GM19035 (cell line): Measurements from ENCODE around the gene DAP.
"Not testable (repeated sequence)": the region's sequence is repeated elsewhere in the genome, so short reads cannot be mapped to it uniquely, and the experiment has no call there.

ENCODE experiments used
- ATAC-seq: cut with Tn5 transposase; IDR thresholded peaks from one replicate; pipeline ENCODE4 v1.9.1; 2021; ENCODE audit not compliant: unreplicated experiment

The DAP gene

DNA sequence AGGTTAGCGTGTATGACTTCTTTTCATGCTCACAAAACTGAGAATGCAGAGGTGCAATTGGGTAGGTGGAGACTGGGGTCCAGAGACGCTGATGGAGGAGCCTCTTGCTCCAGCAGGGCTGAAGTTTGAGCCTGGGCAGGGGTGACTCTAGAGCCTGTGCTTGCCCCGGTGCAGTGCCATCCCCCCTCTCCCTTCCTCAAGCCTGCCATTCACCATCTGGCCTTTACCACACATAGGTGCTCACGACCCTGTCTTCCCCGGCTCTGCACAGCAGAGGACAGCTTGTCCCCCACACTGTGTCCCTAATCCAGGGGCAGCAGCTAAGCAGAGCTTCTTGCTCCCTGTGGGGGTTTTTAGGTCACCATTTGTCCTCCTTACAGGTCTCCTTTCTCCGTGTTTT lies 86.5 kb downstream of the DAP start:
- ATAC-seq: no peak

DNA sequence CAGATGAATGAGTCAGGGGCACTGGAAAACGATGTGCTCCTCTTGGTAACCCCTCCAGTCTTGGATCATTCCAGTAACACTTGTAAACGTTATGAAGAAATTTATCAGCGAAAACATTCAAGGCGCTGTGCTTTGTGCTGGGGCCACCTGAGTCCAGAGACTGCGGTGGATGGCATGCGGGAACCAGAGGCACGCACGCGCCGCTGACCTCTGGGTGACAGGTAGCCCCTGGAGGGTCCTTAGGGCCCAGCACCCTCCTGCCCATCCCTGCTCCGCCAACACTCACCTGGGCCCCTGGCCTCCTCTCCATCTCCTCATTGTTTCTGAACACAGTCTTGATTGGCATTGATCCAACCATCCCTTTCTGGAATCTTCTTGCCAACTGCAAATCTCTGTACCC lies 86.9 kb downstream of the DAP start:
- ATAC-seq: no peak

DNA sequence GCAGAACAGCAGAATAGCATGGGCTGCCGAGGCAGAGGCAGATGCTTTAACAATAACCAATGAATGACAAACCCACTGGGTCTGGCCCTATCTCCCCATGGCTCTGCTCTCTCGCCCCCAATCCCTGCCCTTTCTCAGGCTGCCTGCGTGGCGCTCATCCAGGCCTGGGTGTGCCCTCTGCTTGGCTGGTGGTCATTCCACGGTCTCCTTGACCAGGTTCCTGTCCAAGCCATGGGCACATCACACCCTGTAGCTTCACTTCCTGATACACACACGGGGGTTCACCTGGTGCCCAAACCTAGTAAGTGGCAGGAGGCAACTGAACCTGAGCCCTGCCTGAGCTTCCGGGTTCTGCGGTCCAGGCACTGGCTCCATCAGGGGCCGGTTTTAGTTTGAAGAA lies 87.6 kb downstream of the DAP start:
- no peak for ATAC-seq

DNA sequence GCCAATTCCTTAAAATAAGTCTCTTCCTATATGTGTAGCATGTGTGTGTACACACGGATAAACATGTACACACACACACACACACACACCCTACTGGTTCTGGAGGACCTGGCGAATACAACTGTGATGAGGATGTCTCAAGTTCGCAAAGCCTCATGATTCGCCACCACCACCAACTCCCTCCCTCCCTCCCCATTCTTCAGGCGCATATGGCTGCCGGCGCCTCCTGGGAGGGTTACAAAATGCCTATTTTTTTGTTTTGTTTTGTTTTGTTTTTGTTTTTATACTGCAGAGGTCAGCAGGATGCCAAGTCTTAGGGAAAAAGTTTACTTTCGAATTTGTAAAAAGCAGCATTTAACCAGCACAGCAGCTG lies 88.0 kb downstream of the DAP start:
- ATAC-seq: no peak

DNA sequence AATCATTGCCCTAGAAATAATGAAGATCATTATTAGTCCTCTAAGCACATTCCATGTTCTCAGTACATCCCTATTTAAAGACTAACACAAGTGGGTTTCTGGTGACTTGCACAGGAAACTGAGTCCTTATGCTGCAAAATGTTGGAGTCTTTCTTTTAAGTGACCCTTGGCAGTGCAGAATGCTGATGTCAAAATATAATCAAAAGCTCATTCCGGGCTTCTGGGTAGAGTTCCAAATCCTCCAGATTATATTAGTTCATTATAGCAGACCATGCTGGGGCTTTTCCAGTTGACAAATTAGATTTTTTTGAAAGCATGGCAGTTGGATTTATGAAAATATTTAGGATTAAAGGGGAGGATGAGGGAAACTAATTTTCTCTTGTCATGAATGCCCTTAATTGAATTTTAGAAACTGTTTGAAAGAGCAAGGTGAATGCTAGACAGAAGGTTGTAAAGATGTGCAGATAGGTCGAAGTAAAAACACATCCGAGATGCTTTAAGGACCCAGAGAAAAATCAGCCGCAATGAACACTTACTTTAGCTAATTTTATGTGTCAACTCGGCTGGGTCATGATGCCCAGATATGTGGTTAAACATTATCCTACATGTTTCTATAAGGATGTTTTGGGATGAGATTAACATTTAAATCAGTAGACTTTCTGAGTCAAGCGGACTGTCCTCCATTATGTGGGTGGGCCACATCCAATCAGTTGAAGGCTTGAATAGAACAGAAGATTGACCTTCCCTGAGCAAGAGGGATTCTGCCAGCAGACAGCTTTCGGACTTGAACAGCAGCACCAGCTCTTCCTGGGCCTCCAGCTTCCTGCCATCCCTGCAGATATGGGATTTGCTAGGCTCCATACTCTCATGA lies 88.7 kb downstream of the DAP start:
- ATAC-seq: no peak

DNA sequence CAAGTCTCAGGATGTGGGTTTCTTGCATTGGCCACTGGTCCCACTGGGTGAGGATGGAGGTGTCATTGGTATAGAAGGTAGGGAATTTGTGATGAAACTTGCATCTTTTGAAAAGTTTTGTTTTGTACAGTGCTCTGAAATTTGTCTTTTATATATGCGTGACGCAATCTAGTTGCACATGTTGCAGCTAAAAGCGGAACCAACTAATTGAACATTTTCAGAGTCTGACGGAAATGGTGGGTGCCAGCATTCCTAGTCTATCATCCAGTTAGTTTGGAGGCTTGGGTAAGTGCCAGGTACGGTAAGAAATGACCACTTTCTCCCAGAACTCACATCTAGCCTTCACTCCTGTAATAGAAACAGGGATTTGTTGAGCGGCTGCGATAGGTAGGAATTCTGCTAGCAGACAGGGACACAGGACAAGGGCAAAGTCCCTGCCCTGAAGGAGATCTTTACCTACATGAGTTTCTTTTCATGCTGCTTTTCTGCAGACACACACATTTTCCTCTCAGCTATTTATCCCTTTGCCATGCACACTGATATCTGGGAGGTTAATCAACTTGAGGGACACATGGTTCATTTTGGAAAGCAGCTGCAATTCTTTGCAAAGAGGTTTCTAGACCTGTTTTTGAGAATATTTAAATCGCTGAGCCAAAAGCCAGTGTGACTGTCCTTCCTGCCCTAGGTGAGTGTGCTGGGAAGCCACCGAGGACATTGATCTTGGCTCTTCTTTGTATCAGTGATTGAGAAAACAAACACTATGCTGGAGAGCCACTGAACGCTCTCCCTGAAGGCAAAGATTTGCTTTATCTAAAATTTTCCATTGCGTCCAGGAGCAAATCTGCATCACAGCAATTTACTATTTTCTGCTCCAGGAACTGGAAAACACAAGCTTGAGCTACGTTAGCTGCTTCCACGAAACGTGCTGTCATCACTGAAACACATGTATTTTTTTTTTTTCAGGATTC lies 89.7 kb downstream of the DAP start:
- no peak for ATAC-seq

DNA sequence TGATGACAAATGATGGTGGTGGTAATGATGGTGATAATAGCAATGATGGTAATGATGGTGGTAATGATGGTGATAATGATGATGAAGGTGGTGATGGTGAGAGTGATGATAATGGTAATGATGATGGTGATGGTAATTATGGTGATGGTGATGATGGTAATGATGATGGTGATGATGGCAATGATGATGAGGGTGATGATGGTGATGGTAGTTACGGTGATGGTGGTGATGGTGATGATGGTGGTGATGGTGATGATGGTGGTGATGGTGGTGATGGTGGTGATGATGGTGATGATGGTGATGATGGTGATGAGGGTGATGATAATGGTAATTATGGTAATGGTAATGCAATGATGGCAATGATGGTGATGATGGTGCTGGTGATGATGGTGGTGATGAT lies 91.1 kb downstream of the DAP start:
- ATAC-seq: no peak

DNA sequence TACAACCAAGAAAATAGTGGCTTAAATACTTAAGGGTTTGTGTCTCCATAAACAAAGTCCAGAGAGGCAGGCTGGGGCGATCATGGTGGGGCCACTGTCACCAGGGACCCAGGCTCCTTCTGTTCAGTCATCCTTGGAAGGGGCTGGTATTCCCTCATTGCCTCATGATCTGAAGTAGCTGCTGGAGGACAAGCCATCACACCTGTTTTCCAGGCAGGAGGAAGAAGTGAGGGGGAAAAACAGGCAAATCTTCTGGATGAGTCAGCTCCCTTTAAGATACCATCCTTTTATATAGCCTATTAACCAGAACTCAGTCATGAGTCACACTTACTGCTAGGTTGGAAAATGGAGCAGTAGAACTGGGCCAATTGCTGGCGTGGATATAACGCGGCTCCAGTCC lies 92.3 kb downstream of the DAP start:
- ATAC-seq: no peak

DNA sequence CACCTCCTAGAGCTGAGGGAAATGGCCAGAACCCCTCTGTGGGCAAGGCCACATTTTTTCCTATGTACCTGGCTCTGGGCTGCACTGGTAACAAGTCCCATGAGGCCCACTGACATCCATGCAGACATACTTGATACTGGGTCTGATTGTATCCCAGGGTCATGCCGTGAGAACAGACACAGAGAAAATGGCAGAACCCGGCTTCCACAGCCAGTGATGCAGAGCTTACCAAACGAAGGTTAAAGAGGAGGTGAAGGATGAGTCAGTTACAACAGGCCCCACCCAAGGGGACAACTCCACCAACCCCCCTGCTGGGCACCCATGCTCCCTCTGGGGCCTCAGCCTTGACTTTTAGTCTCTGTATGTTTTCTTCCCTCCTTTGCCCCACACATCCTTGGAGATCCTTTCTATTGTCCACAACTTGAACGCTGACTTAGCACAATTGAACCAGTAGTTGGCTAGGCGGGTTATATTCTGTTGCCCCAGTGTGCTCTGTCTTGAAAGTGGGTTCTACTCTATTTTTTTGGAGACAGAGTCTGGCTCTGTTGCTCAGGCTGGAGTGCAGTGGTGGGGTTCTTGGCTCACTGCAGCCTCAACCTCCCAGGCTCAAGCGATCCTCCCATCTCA lies 93.5 kb downstream of the DAP start:
- no peak for ATAC-seq

DNA sequence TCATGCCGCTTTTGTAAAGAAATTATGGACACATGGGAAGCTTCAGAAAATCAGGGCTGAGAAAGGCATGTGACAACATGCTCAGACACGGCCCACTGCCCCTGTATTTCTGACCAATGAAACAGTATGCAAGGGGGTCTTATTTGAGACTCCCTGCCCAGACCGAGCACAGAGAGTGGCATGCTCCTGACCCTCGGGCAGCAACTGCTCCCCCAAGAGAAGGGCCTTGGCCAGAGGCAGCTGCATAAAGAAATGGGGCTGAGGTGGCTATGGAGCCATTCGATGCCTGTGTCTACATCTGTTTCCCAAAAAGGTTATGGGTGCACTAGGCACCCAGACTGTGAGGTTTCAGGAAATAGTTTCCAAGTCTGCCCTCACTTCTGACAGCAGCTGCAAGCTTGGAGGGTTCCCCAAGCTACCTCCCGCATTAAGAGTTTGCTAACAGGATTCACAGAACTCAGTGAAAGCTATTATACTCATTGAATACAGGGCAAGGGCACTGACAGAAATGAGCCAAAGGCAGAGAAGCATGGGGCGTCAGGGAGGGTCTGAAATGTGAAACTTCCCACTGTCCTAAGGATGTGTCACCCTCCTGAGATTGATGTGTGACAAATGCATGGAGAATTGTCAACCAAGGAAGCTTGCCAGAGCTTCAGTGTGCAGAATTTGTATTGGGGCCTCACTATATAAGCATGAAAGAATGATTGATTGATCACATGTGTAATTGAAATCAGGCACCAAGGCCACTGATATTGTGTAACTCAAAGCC lies 94.3 kb downstream of the DAP start:
- no peak for ATAC-seq

DNA sequence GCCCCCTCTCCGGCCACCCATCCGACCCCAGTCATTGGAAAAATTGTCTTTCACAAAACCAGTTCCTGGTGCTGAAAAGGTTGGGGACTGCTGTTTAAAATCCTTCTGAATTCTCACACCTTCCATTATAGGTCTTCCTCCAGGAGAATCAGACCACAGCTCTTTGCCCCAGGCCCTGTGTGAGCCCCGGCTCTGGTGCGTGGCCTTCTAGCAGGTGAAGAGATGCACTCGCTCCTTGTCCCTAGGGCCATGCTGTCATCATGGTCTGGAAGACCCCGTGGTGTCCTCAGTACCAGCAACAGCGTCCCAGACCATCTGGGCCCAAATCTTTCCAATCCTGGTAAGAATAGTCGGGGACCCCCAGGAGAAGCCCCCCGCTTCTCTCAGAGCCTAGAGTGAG lies 95.2 kb downstream of the DAP start:
- ATAC-seq: no peak

DNA sequence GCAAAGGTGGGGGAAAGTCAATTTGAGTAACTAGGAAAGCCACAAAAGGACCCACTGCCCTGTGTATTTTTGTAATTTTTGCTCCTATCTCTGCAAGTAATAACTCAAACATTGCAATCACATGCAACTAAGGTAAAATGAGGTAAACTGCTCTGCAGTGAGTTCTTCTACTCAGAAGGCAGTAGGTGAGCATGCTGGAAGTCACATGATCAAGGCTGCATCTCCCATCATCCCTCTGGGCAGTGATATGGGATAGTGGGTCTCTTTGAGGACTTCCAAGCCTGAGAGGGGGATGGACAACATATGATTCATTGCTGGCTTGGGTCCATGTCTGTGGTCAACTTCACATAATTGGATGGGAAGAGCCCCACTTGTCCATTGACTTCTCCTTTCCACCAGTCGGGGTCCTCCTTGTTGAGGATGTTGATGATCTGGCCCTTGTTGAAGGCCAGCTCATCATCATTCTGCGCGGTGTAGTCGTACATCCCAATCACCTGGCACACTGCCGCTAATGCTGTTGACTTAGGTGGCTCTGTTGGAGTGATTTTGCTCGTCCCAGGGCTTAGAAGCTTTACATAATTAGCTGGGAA lies 96.8 kb downstream of the DAP start:
- not testable (repeated sequence) for ATAC-seq

DNA sequence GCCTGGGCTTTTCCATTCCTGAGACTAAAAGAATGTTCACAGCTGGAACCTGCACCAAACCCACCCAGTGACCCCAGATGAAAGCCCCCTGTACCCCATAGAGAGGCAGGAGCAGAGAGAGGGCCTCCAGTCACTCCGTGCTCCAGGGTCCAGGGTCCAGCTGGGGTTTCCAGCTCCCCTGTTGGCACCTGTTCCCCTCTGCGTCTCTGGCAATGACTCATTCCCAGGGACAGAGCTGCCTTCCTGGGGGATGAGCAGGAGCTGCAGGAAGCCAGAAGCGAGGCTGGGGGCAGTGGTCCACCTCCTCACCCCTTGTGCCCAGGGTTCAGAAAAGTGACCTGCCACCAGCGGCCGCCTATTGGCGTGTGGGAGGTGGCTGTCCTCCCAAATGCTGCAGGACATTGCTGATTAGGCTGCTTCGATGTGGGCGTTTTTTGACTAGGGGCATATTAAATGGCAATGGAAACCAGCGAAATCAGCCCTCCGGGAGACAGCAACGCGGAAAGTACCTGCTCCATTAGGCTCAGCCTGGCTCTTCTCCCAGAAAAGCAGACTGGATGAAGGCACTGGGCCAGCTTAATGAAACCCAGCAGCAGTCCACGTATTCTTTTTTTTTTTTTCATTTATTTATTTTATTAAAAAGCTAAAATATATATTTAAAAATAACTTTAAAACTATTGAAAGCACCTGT lies 97.4 kb downstream of the DAP start:
- no peak for ATAC-seq

DNA sequence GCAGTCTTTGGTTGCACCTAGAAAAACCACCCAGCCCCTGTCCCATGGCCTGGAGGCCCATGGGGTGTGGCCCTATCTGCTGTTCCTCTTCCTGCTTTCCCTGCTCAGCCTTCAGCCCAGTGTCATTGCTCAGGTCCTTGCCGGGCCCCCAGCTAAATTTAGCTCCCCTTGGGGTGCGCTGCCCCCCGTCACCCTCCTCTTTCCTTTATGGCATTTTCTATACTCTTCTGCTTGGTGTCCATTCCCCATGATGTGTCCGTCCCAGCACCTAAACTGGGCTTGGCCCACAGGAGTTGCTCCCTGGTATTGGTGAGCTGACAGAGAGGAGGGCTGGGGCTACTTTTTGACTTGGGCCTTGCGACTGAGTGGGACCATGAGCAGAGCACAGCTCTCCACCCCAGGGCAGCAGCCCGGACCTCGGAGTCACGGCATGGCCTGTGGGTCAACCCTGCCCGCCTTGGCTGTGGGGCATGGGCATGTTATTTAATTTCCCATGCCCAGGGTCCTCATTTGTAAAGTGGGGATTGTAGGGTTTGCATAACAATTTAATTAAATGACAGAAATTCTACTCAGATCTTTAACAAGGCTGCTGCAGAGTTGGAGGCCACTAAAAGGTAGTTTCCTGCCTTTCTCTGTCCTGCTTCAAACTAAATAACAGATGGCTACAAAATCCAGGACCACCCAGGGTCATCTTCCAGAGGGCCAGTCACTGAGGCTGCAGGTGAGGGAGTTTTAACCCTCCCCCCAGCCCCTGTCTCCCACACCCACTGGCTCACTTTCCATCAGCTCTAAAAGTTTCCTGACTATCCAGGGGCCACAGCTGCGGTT lies 98.2 kb downstream of the DAP start:
- no peak for ATAC-seq

DNA sequence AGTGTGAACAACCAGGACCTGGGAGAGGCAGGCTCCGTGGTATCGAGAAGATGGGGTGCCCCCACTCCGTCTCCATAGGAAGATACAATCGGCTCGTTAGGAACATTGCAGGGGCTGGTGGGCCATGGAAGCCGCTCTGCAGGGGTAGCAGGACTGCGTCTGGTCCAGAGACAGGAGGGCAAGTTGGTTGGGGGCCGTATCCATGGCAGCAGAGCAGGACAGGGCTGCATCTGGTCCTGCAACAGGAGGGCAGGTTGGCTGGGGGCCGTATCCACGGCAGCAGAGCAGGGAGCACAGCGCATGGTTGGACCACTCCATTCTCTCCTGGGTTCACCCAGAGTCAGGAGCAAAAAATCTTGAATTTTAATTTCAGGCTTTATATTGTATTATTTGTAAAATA lies 99.0 kb downstream of the DAP start:
- ATAC-seq: no peak

DNA sequence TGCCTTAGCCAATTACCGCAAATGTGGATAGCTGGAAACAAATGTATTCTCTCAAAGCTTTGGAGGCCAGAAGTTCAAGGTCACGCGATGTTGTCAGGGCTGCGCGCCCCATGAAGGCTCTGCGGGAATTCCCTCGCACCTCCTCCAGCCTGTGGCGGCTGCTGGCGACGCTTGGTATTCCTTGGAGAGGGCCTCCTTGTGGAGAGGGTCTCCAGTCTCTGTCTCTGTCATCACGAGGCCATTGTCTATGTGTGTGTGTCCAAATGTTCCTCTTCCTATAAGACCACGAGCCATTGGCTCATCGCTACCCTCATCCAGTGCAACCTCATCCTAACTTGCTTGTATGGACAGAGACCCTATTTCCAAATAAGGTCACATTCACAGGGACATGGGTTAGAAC lies 99.6 kb downstream of the DAP start:
- ATAC-seq: no peak

DNA sequence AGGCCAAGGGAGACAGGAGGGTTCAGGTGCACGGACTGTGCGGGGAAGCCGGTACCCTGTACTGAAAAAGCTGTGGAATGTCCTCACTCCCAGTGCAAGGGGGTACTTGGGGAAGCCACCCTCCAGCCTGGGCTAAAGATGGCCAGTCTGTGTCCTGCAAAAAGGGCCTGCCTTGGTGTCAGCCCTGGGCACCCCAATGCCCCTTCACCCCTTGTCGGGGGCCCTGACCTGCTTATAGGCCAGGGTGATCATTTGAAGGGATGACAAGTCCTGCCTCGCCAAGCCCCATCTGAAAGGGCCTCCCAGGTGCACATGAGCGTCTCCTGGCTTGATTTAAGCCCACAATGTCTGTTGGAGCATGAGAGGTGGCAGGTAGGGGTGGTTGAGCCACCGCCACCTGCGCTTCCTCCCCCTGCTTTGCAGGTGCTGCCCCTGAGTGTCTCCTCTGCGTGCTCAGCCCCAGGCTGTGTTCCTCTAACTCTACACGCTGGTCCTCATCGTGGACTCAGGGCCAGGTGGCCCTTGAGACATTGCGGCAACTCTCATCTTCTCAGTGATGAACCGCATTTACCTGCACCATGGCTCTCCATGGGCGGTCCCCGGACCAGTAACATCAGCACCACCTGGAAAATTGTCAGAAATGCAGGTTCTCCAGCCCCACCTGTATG lies 100.2 kb downstream of the DAP start:
- no peak for ATAC-seq

DNA sequence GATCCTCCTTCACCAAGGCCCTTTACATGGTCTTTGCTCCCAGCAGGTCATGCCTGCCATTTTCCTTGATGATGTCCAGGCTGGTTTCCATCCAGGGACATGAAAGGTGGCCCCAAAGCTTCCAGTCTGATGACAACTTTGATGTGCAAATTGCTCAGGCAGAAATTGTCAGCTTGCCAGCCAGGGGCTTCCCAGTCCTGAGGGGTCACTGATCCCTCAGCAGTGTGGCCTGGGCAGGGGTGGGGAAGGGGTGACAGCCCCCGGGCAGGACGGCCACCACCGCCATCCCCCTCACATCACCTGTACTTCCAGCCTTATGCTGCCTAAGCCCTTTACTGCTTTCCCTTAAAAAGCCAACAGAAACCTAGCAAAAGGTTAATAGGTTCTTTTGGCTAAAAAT lies 100.9 kb downstream of the DAP start:
- ATAC-seq: no peak

DNA sequence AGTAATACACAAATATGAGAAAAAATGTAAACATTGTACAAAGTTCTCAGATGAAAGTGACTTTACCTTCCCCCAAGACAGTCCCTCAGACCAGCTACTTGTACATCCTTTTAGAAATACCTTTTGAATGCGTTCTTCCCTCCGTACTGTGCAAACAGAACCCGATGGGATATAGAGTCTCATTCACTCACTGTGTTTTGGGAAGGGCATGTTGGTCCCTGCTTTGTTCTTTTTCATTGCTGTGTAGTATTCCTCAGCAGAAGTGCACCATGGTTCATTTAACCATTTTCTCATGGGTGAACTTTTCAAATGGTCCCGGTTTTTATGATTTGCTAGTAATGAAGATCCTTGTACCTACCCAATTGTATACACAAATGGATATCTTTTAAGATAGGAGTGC lies 102.8 kb downstream of the DAP start:
- ATAC-seq: no peak
